Measurements from ENCODE around the gene NAPEPLD. TPM values are rescaled to one million over a fixed set of nuclear protein-coding genes. Genes with fewer than 3 reads are reported as not detected.

The NAPEPLD gene
- total RNA-seq, 4 donors from 2014 or later = 5.9 to 13.1 (median 8.6) TPM

- no peak for DNase-seq (ENCODE audit: low spot score)
- no peak for ATAC-seq (ENCODE audit: low FRiP score)
- no peak for TF ChIP-seq CTCF (IDR thresholded peaks at IDR 0.05)
Observed at GRCh38 chr7:103142494-103142893, 6.4 kb downstream of the NAPEPLD start.

DNA sequence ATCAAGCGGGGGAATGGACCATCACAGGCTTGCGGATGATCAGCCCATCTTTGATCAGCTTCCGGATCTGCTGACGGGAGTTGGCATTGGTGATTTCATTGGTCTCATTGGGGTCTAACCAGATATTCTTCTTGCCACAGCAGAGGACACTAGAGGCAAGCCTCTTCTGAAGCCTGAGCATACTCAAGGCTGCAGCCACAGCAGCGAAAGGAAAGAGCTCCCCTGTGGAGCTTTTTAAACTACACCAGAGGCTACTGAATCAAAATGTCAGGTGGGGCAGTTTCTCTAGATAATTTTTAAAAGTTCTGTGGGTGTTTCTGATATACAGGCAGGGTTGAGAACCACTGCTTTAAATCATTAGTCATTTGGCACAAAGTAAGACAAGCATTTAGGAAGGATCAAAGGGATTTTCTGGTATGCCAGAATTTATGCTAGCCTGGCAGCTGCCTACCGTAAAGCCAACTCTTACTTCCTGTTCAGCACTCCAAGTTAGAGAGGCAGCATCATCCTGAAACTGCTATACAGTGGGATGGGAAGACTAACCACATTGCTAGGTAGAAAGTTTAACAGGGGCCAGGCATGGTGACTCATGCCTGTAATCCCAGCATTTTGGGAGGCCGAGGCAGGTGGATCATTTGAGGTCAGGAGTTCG lies 7.0 kb downstream of the NAPEPLD start:
- no peak for TF ChIP-seq CTCF (IDR thresholded peaks at IDR 0.05)
- ATAC-seq (ENCODE audit: low FRiP score) (peak; percentile 92), DNase-seq (ENCODE audit: low spot score) (no peak)

DNA sequence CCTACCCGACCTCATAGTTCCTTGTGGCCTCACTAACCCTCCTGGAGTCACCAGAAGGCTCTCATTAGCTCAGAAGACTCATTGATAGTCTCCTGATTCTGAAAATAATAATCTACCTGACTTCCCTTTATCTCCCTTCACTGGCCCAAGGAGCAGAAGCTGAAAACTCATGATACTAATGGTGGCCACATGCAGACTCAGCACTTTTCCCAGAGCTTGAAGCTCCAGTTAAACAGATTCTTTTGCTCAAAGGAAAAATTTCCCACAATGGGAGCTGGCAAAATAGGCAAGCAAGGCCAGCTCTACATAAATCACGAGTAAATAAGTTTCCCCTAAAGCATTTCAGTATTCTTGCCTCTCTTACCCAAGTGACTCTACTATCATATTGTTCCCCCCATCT lies 8.2 kb downstream of the NAPEPLD start:
- ATAC-seq (ENCODE audit: low FRiP score) (no peak), DNase-seq (ENCODE audit: low spot score) (no peak)
- no peak for TF ChIP-seq CTCF (IDR thresholded peaks at IDR 0.05)

DNA sequence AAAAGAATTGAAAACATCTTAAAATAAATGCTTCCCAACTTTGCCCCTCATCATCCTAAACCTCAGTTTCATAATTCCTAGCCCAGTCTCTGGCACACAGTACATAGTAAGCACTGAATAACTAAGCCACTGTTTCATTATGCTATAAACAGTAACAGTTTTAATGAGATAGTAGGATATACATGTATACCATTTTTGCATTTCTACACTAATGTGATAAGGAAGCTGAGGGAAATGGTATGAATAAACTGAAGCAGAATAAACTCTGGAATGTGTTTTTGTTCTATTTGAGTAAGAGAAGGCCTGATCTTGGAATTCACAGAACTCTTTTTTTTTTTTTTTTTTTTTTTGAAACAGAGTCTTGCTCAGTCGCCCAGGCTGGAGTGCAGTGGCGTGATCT lies 8.8 kb downstream of the NAPEPLD start:
- ATAC-seq (ENCODE audit: low FRiP score) (no peak), DNase-seq (ENCODE audit: low spot score) (no peak)
- no peak for TF ChIP-seq CTCF (IDR thresholded peaks at IDR 0.05)

- no peak for TF ChIP-seq CTCF (IDR thresholded peaks at IDR 0.05)
- DNase-seq (ENCODE audit: low spot score) (no peak), ATAC-seq (ENCODE audit: low FRiP score) (peak; percentile 86)
Observed at GRCh38 chr7:103134836-103135554, 13.9 kb downstream of the NAPEPLD start.

- DNase-seq (ENCODE audit: low spot score) = no peak
- no peak for ATAC-seq (ENCODE audit: low FRiP score)
Observed at GRCh38 chr7:103132995-103133688, 15.8 kb downstream of the NAPEPLD start.

More at GRCh38 chr7:103132995-103133688, 15.8 kb downstream of the NAPEPLD start:
- no peak for TF ChIP-seq CTCF (IDR thresholded peaks at IDR 0.05)

All from omental fat pad (tissue), 4 donors.